ENCODE data around the gene LRP2.

DNA sequence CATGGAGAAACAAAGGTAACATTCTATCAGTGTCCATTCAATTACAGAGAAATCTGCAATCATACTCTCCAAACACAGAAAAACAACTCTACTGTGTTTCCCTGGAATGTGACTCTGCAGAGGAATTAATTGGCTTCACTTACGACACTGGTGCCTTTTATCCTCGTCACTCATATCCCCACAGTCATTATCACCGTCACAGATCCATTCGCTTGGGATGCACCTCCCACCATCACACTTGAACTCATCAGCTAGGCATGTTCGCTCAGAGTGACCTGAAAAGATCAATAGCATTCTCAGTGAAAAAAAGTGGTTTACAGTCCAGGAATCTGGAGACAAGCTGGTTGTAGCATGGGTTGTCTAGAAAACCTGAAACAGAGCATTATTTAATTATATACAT lies 168.7 kb downstream of the LRP2 start:
- TF ChIP-seq ZNF274 (IDR thresholded peaks at IDR 0.05; ENCODE audit: low read depth, low read length) (no peak), YY1 (IDR thresholded peaks at IDR 0.05; ENCODE audit: insufficient read depth, insufficient read length) (no peak), SUZ12 (IDR thresholded peaks at IDR 0.05; ENCODE audit: extremely low read depth, insufficient read depth, insufficient read length) (no peak)
